Body of pancreas (tissue), 4 donors: ENCODE results near the gene SLC35G6.

Experiments used
- POLR2A ChIP-seq, 3 donors: fragments of 450-650 bp; IDR thresholded peaks; one replicate each; pipeline ENCODE4 v1.6.1; 2016; ENCODE audit warnings: antibody characterized with exemption in 3 of 3, mild to moderate bottlenecking in 2 of 3
- TF ChIP-seq, protein P1 (sequence below), 7 experiments: fragments of 450-650 bp in 4 of 7; fragments of 200-600 bp in 3 of 7; sonication (generic) in 3 of 7; IDR thresholded peaks; one replicate each; pipeline ENCODE4 v1.5.1; 2016 to 2019; ENCODE audit warnings: antibody characterized with exemption in 7 of 7

DNA sequence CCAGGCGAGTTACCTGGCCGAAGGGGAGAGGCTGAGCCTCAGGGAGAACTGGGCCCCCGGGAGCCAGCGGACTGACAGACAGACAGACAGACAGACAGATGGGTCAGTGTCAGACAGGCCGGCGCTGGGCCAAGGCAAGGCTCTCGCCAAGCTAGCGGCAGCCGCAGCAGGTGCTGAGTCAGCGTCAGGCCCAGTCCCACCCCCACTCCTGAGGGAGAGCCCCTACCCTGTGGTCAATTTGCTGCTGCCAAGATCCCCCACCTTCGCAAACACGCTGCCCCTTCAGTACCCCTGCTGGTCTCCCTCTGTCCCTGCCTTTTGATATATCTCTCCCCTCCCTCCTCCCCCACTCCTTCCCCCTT, 40.4 kb upstream of the SLC35G6 start:
- TF ChIP-seq, protein P1, sequence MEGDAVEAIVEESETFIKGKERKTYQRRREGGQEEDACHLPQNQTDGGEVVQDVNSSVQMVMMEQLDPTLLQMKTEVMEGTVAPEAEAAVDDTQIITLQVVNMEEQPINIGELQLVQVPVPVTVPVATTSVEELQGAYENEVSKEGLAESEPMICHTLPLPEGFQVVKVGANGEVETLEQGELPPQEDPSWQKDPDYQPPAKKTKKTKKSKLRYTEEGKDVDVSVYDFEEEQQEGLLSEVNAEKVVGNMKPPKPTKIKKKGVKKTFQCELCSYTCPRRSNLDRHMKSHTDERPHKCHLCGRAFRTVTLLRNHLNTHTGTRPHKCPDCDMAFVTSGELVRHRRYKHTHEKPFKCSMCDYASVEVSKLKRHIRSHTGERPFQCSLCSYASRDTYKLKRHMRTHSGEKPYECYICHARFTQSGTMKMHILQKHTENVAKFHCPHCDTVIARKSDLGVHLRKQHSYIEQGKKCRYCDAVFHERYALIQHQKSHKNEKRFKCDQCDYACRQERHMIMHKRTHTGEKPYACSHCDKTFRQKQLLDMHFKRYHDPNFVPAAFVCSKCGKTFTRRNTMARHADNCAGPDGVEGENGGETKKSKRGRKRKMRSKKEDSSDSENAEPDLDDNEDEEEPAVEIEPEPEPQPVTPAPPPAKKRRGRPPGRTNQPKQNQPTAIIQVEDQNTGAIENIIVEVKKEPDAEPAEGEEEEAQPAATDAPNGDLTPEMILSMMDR (IDR thresholded peaks at IDR 0.05), result no peak
- TF ChIP-seq POLR2A (IDR thresholded peaks at IDR 0.05), result no peak
